Erythroblast (primary cell): ENCODE measurements around the gene PSMB11.

Source experiments
- DNase-seq, 2 experiments: peaks; one replicate each; lab custom pipeline; 2025; lab: John Stamatoyannopoulos, UW
- GATA1 ChIP-seq: IDR thresholded peaks from 2 replicates; pipeline ENCODE4 v1.6.1; 2011; ENCODE audit warnings: low read depth, mild to moderate bottlenecking, control low read depth, low read length, moderate library complexity
- POLR2A ChIP-seq: IDR thresholded peaks from 2 replicates; pipeline ENCODE4 v1.6.1; 2011; ENCODE audit warnings: mild to moderate bottlenecking, low read length

The PSMB11 gene

GRCh38 chr14:23043754-23044153 is 1.7 kb downstream of the PSMB11 start:
- no peak for DNase-seq
- no peak for TF ChIP-seq POLR2A
- no peak for TF ChIP-seq GATA1

GRCh38 chr14:23044840-23045239 is 2.8 kb downstream of the PSMB11 start:
- TF ChIP-seq POLR2A (no peak), GATA1 (no peak)
- DNase-seq, result no peak

DNA sequence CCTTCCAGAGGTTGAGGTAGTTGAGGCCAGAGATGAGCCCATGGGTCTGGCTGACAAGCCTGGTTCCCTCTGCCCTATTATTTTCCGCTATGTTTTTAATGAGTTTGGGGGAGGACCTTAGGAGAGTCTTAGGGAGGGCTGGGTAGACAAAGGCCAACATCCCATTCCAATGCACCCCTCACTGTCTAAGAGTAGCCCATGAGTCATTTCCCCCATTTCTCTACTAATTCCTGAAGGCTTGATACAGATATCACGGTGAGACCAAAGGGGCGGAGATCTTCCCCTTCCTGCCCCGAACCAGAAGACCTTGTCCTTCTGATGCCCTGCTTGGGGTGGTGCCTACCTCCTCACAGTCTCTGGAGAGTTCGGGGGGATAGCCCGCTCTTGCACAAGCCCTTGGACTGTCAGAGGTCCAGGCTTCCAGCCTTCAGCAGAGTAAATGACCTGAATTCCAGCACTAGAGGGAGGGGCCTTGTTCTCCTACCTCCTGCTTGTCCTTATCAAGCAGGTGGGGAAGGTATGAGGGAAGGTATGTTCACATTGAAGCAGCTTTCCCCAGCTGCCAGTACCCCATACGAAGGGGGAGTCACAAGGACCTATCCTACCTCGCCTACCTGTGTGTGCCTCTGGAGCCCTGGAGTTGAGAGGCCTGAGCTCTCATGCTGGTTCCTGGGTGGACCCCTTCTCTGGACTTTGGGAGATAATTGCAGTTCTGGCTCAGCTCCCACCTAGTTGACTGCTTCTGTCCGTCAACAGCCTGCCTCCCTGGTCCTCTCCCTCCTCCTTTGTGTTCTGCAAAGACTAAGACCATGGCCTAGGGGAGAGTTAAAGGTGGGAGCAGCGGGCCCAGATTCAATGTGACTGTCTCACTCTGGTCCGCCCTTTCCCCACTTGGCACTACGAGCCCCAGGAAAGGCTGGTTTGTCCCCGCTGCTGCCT is 3.7 kb downstream of the PSMB11 start:
- no peak for DNase-seq

DNA sequence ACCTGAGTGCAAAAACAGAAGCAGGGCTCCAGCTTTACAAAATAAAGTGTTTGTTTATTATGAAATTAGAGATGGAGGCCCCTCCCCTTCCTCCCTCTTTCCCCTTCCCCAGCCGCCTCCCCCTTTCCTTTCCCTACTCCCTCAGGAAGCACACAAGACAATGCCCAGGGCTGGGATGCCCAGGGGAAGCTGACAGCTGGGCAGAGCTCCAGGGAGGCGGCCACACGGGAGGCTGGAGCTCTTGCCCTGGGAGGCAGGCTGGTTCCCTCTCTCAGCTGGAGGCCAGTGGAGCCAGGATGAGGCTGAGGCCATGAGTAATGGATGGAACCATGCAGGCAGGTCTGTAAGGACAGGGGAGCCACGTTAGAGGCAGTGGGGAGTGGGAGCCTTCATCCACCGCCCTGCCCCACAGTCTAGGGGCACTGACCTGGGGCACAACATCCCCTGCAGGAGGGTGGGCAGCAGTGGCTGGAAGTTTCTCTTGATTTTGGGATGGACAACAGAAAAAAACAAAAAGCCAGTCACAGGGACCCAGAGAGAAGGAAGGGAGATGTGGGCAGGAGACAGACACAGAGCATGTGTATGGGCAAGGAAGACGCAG is 5.1 kb downstream of the PSMB11 start:
- no peak for TF ChIP-seq POLR2A
- no peak for TF ChIP-seq GATA1
- no peak for DNase-seq

More for the DNA sequence above, 3.7 kb downstream of the PSMB11 start:
- TF ChIP-seq POLR2A, result no peak
- TF ChIP-seq GATA1, result no peak

- TF ChIP-seq POLR2A, result no peak
- TF ChIP-seq GATA1, result no peak
- DNase-seq, result no peak
Measured at GRCh38 chr14:23047751-23048693, 6.0 kb downstream of the PSMB11 start.

GRCh38 chr14:23049011-23049410 is 7.0 kb downstream of the PSMB11 start:
- no peak for DNase-seq

DNA sequence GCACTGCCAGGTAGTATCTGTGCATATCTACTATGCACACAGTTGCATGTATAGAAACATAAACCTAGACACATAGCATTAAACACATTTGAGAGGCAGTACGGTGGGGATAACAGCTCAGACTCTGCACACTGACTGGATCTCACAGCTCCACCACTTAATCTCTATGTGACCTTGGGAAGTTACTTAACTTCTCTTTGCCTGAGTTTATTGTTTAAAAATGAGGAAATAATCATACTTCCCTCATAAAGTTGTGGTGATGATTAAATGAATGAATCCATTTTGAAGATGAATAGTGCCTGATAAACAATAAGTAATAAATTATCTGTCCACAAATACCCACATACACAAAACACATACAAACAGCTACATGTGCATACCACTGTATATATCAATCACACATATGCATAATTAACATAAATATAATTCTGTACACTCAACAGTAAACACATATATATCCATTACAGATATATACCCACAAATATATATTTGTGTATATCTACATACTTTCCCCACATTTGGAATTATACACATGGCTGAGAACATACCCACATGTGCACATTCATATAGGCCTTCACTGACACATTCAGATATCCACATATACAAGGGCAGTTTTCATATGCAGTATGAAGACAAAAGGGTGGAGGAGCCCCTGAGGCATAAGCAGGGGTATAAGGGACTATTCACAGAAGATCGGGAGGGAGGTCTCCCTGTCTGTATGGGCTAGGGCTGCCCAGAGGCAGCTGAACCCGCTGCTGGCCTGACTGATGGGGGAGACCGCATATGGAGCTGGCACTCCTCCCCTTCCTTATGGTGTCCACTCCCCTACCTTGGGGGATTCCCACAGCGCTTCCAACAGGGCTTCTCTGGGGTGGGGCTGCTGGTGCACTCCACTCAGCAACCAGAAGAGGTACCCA is 9.4 kb downstream of the PSMB11 start:
- TF ChIP-seq POLR2A (no peak), GATA1 (no peak)

More at GRCh38 chr14:23049011-23049410, 7.0 kb downstream of the PSMB11 start:
- TF ChIP-seq POLR2A (no peak), GATA1 (no peak)

DNA sequence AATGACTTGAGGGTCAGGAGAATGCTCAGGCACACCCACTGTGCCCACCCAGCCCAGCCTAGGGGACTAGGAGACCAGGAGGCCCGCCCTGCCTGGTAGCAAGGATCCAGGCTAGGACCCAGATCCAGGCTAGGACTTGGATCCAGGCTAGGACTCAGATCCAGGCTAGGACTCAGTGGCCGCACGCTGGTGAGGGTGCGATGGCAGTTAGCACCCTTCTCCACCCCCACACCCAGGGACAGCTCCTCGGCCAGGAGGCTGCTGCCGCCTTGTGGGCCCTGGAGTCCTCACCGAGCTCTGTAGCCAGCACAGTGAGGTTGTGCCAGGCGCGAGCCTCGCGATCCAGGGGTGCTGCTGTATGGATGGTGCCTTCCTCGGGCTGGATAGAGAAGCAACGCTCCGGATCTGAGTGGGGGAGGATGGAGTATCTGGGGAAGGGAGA is 10.2 kb downstream of the PSMB11 start:
- TF ChIP-seq GATA1, result no peak
- TF ChIP-seq POLR2A, result no peak
- DNase-seq, result no peak

More for the DNA sequence above, 9.4 kb downstream of the PSMB11 start:
- DNase-seq, result no peak

- DNase-seq, result no peak
- TF ChIP-seq GATA1 (no peak), POLR2A (no peak)
Measured at GRCh38 chr14:23052671-23053070, 10.7 kb downstream of the PSMB11 start.

- no peak for TF ChIP-seq GATA1
- no peak for TF ChIP-seq POLR2A
- DNase-seq, result no peak
Measured at GRCh38 chr14:23053426-23053825, 11.4 kb downstream of the PSMB11 start.

GRCh38 chr14:23054000-23054811 is 12.2 kb downstream of the PSMB11 start:
- no peak for DNase-seq
- TF ChIP-seq POLR2A, result no peak
- TF ChIP-seq GATA1, result no peak
